Omental fat pad (tissue), 4 donors: ENCODE data around the gene TTLL1. TPM values are rescaled to one million over a fixed set of nuclear protein-coding genes. Genes with fewer than 3 reads are reported as not detected.

Experiments used
- ATAC-seq: fragments of 150-250 bp; one replicate; pipeline ENCODE4 v1.9.1; 2016; ENCODE audit warnings: mild to moderate bottlenecking, moderate library complexity; ENCODE audit not compliant: low FRiP score
- DNase-seq: peaks from one replicate; pipeline ENCODE4 v3.0.0-alpha.2; 2019; ENCODE audit warnings: low spot score
- CTCF ChIP-seq, 3 donors: fragments of 450-650 bp; IDR thresholded peaks; one replicate each; pipeline ENCODE4 v1.5.1; 2016 to 2017; ENCODE audit warnings: antibody characterized with exemption in 3 of 3, mild to moderate bottlenecking in 3 of 3, moderate library complexity in 2 of 3
- total RNA-seq, 4 donors: library from RNA; depleted of rRNA; stranded (reverse); fragments of >200 nt; gene quantifications; one replicate each; pipeline ENCODE4 v1.1.0, GENCODE V29; 2016

TTLL1 gene
- total RNA-seq, 4 donors from 2014 or later, result 2.2 to 5.3 (median 3.6) TPM

DNA sequence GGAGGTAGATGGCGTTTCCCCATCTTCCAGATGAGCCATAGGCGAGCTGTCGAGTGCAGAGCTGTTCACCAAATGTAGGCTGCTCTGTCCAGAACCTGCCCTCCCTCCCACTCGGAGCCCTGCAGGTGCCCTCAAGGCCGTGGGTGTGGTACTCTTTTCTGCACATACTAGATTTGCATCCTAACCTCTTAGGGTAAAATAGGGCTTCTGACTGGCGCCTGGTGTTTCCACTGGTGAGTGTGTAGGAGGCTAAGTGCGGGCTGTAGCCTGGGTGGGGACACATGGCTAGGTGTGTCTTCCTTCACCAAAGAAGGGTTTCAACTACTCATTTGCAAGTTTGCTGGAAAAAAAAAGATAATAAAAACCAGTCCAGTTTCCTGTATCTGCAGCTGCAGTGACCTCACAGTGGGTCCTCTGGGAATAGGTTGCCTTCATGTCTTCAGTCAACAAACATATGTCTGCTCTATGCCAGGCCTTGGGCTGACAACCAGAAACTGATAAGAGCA, 29.8 kb upstream of the TTLL1 start:
- ATAC-seq (no peak), DNase-seq (no peak)
- TF ChIP-seq CTCF (IDR thresholded peaks at IDR 0.05), result no peak

DNA sequence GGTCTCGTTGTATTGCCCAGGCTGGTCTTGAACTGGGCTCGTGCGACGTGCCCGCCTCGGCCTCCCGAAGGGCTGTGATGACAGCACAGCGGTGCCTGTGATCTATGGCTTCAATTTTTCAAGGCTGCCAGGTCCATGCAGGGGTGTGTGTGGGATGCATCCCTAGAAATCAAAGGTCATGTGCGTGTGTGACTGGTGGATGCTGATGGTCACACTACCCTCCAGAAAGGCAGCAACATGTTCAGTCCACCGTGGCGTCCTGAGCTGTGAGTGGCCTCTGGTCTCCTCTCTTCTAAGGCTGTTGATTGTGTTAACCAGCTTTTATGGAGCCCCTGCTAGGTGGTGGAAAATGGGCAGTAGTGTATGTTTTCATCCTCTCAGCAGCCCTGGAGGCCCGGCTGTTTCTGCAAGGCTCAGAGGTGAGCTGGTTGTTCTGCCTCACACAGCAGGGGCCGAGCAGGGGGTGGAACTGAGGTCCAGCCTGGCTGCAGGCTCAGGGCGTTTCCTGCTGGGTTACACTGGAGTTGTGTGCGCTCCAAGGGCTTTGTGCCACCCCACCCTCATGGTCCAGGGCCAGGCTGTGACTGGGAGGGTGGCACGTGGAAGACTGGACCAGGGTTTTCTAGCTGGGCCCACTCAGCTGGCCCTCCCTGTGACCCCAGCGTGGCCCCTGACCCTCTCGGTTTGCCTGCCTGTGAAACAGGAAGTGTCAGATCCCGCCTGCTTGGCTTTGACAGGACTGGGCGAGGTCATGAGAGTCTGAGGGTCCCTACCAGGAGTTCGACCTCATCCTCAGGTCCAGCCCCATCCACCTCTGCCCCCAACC, 29.0 kb upstream of the TTLL1 start:
- no peak for DNase-seq
- ATAC-seq, result no peak
- no peak for TF ChIP-seq CTCF (IDR thresholded peaks at IDR 0.05)

- ATAC-seq (no peak), DNase-seq (no peak)
- TF ChIP-seq CTCF (IDR thresholded peaks at IDR 0.05), result no peak
Observed at GRCh38 chr22:43116932-43117331, 27.7 kb upstream of the TTLL1 start.

GRCh38 chr22:43114958-43115357, 25.8 kb upstream of the TTLL1 start:
- ATAC-seq (no peak), DNase-seq (no peak)
- no peak for TF ChIP-seq CTCF (IDR thresholded peaks at IDR 0.05)

DNA sequence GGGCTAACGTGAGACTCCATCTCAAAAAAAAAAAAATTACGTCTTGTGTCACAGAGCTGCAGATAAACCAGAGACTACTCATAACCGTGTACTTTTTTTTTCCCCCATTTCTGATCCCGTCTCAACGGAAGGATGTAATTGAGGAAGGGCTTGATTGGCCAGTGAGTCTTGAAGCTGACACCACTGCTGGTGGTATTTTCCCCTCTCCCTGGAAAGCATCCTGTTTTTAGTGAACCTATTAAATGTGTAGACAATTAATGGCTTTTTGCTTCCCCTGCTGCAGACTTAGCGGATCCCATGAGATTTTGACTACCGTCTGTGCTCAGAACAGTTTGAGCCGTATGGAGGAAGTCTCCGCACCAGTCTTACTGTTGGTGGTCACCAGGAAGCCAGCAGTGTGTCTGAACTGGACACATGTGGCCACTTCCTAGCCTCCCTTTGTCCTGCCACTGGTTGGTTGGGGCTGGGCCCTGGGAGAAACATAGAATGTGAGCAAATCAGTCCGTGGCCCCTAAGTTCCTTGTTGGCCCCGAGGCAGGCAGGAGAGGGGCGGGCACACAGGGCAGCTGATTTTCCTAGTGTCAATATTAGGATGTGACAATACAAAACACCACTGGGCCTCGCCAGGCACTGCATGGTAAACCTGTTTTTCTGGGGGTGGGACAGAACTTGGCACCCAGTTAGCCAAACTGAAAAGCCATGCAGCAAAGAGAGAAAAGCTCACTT, 24.5 kb upstream of the TTLL1 start:
- ATAC-seq, result no peak

GRCh38 chr22:43110927-43111623, 21.9 kb upstream of the TTLL1 start:
- no peak for DNase-seq
- TF ChIP-seq CTCF (IDR thresholded peaks at IDR 0.05), result no peak
- ATAC-seq, result no peak

More for the DNA sequence above, 24.5 kb upstream of the TTLL1 start:
- no peak for DNase-seq
- no peak for TF ChIP-seq CTCF (IDR thresholded peaks at IDR 0.05)
